ENCODE measurements around the gene ZNF514.
A peak's percentile ranks its signal among the peaks of the same experiment; 100 is the strongest.
"Not testable (repeated sequence)": the region's sequence is repeated elsewhere in the genome, so short reads cannot be mapped to it uniquely, and the experiment has no call there.

Gene ZNF514

DNA sequence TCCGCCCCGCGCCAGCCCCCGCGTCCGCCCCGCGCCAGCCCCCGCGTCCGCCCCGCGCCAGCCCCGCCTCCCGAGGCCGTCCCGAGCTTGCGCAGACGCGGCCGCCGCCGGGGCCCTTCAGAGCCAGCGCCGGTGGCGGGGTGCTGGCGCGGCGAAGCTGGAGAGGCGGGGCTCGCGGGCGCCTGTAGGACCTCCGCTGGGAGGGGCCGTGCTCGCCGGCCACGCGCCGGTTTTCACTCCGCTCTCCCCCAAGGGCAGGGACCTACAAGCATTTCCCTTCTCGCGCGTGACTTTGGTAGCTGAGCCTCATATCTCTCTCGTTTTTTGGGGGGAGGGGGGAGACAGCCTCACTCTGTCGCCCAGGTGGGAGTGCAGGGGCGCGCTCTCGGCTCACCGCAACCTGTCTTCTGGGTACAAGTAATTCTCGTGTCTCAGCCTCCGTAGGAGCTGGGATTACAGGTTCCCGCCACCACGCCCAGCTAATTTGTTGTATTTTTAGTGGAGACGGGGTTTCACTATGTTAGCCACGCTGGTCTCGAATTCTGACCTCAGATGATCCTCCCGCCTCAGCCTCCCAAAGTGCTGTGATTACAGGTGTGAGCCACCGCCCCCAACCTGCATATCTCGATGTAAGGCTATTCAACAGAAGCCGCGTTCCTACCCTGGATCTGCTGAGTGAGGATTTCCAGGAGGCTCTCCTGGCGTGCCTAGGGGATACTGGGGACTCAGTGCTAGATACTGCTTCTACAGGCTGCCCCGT is at the start of gene ZNF514:
TSS of gene ZNF514 (minus strand) at position 159 of the 760 bp plus-strand sequence. CDS start 6,595 bp downstream, outside the sequence.
- peak; percentile 78 for DNase-seq (ENCODE audit: low spot score)

DNA sequence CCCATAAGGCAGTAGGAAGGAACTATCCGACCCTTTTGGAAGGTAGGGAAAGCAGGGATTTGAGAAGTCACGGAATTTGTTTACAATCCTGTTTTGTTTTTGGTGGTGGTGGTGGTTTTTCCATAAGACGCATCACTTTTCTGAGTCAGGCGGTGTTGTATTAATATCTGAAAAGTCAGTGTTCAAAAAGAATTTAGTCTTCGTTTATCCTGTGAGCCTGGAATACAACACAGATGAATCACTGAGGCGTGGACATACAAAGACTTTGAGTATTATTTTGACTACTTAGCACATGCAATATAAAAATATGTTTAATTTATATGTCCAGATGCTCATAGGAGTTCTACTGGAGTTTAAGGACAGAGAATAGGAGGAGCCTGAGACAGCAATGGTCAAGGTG is 48.5 kb upstream of the ZNF514 start:
- DNase-seq (ENCODE audit: low spot score), result no peak

DNA sequence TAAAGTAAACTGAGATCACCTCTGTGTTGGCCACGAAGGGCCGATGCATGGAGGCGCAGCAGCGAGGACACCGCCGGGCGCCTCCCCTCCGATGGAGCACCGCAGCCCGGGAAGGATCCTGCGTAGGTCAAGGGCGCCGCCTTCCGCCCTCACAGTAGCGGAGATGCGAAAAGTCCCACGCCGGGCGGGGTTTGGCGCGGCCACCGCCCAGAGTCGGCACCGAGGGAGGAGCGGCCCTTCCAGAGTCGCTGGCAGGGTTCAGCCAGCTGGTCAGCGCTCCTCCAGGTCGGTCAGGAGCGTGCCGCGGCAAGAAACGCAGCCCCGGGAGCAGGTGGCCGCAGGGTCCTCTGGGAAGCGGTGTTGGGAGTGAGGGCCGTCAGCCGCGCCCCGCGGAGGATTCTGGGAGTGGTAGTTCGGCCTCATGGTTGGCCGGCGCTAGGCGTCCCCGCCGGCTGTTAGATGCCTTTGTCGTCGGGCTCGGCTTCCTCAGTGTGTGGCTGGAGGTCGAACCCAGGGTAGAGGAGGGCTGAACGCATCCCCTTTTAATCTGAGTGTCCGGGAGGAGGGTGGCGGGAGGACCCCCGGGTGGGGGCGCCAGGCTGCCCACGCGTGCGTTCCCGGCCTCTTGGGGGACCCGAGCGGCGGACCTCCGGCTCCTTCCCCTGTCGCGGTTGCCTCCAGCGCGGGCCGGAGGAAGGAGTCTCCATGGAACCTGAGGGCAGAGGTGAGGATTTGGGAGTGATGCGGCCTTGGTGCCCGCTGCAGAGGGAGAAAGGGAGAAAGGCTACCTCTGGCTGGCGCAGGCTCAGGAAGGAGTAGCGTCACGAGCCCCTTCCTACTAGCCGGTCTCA is 47.7 kb upstream of the ZNF514 start, which contains the start of gene ZNF892:
TSS of gene ZNF892 (plus strand) at position 411 of the 851 bp plus-strand sequence. CDS start at position 706, 295 bp downstream.
- peak; percentile 90 for DNase-seq (ENCODE audit: low spot score)

DNA sequence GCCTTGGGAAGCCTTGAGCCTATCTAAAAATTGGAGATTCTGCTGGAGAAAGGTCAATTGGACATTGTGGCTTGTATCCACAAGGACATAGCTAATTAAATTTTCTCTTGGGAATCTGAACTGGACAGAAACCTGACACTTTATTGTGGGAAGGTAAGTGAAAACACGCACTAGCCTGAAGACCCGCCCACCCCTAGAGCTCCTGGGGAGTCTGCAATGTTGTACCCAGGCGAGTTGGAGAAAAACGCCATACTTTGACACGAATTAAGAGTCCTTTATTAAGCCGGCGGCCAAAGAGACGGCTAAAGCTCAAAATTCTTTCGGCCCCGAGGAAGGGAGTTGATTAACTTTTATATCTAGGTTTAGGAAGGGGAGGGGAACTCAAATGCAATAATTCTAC is 46.4 kb upstream of the ZNF514 start:
- no peak for DNase-seq (ENCODE audit: low spot score)

DNA sequence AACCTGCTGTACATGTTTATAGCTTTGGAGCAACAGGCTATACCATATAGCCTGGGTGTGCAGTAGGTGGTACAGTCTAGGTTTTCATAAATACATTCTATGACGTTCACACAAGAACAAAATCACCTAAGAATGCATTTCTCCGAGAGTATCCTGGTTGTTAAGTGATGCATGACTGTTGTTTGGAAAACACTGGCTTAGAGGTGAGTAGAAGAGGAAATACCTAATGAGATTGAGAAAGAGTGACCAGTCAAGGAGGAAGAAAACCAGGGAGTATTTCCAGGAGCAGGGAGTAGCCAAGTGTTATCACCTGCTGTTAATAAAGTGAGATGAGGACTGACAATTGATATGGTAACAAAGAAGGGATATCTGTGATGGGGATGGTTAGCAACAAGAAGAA is 44.7 kb upstream of the ZNF514 start:
- DNase-seq (ENCODE audit: low spot score), result no peak

DNA sequence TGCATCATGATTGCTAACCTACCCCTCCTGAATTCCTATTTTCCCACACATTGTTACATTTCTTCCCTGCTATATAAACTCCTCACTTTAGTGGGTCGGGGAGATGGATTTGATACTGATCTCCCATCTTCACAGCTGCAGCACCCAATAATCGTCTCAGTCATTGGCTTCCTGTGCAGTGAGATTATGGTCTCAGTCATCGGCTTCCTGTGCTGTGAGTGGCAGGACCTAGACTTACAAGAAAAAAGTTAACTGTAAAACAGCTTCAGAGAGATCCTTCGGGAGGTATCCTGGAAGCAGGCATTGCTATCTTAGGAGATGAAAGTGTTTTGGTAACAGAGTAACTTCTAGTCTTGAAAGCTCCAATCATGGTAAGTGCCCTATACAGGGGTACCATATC is 44.3 kb upstream of the ZNF514 start:
- no peak for DNase-seq (ENCODE audit: low spot score)

DNA sequence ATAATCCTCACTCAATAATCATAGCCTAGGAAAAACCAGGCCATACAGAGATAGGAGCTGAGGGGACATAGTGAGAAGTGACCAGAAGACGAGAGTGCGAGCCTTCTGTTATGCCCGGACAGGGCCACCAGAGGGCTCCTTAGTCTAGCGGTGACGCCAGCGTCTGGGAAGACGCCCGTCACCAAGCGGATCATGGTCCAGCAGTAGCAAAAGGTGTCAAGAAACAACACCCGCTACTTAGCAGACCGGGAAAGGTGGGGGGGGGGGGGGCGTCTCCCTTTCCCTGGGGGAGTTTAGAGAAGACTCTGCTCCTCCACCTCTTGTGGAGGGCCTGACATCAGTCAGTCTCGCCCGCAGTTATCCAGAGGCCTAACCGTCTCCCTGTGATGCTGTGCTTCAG is 33.3 kb upstream of the ZNF514 start:
- DNase-seq (ENCODE audit: low spot score), result not testable (repeated sequence)

DNA sequence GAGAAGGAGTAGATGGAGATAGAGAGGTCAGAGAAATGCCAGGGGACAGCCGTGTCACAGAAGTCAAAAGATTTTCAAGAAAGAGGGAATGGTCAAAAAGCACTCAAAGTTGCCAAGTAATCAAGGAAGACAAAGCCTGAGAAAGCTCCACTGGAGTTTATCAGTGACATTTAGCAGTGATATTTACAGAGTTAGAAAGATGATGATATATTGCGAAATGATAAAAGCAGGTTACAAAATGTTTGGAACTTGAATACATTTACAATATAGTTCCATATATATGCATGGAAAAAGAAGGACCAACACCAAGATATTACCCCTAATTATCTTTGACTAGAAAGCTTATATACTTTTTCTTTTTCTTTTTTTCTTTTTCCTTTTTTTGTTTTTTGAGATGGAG is 26.3 kb upstream of the ZNF514 start:
- DNase-seq (ENCODE audit: low spot score), result no peak

DNA sequence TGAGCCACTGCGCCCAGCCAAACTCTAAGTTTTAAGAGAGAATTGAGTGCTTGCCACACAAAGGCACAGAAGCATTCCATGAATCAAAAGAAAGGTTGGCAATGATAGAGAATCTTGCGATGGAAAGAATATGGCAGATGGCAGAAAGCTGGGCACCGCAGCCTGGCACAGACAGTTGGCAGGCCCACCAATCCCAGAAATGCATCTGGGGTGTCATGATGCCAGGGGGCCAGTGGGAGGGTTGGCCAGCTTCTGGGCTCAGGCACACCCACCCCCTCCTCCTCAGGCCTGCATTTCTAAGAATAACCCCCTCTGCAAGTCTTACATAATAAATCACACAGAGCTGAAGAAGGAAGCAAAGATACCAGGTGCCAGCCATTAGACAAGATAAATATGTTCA is 25.5 kb upstream of the ZNF514 start:
- DNase-seq (ENCODE audit: low spot score), result no peak

DNA sequence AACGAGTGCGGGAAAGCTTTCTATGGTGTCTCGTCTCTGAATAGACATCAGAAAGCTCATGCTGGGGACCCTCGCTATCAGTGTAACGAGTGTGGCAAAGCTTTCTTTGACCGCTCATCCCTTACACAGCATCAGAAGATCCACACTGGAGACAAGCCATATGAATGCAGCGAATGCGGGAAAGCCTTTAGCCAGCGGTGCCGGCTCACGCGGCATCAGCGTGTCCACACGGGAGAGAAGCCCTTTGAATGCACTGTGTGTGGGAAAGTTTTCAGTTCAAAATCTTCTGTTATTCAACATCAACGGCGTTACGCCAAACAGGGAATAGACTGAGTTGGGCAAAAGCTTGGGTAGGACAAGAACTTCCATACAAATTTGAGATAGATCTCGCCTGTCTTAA is 22.1 kb upstream of the ZNF514 start:
- DNase-seq (ENCODE audit: low spot score), result no peak

DNA sequence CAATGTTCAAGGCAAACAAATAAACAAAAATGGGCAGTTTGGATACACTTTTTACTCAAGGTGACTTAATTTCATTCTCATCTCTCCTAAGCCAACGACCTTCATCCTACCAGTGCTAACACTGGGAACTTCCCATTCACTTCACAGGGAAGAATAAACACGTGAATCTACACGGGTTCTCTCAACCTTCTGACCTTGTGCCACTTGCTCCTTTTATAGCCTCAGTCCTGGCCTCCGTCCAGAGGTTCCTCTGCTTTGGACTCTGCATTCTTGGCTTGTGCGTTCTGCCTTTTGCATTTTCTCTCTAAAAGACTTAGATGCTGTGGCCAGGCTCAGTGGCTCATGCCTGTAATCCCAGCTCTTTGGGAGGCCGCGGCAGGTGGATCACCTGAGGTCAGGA is 19.8 kb upstream of the ZNF514 start:
- DNase-seq (ENCODE audit: low spot score), result no peak

DNA sequence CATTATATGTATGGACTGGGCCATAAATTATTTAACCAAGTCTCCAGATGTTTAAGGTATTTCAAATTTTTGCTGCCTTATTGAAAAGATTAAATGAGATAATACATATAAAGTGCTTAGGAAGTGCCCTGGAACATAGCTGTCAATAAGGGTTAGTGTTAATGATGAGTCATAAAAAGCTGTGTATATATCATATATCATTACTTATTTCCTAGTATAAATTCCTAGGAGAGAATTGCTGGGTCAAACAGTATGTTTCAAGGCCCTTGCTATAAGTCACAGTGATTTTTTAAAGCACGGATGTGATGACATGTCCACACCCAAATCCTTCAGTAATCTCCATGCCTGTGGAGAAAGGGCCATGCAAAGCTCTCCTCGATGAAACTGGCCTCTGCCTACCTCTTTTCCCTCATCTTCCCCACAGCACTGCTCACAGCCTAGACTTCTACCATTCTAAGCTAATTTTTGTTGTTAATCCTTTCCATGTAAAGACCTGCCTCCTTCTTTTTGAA is 14.4 kb upstream of the ZNF514 start:
- DNase-seq (ENCODE audit: low spot score), result no peak

DNA sequence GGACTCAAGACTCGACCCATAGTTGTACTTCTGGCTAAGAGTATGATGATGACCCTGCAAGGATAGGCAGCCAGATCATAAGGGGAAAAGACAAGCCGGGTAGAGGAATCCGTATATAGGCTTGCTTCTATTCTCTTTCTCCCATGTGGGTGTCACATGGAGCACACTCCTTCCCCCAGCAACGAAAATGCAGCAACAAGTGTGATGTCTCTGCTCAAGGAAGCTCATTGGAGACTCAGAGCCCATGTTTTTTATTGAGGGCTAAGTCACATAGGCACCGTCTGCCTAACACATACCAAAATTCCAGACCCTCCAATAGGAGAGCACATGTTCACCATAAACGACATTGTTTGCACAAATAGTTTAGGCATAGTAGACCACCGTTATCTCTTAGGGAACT is 12.3 kb upstream of the ZNF514 start:
- DNase-seq (ENCODE audit: low spot score), result no peak

DNA sequence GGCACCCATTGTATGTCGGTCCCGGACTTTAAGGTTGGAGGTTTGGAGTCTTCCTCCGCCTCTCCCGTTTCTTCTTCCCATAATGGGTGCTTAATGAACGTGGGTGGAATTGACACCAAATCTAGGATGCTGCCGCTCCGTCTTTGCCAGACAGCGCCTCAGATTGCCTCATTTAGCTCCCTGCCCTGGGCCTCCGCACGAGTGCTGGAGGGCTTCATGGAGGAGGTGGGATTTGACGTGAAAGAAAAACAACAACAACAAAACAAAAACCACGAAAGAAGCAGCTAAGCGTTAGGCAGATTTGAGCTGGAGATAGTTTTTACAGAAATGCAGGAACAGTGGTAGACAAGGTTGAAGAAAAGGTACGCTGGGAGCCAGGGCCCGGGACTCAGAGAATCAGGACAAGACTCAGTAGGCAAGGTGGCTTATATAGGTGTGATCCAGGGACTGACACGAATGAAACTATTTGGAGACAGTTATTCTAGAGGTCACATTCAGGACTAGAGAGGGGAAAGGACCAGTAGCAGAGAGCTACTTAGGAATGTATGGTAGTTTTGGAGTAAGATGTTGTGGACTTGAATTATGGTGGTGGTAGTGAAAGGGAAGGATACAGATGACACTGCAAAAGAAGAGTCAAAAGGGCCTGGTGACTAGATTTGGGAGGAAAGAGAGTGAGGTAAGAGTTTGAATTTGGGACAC is 6.6 kb upstream of the ZNF514 start:
- peak; percentile 26 for DNase-seq (ENCODE audit: low spot score)

DNA sequence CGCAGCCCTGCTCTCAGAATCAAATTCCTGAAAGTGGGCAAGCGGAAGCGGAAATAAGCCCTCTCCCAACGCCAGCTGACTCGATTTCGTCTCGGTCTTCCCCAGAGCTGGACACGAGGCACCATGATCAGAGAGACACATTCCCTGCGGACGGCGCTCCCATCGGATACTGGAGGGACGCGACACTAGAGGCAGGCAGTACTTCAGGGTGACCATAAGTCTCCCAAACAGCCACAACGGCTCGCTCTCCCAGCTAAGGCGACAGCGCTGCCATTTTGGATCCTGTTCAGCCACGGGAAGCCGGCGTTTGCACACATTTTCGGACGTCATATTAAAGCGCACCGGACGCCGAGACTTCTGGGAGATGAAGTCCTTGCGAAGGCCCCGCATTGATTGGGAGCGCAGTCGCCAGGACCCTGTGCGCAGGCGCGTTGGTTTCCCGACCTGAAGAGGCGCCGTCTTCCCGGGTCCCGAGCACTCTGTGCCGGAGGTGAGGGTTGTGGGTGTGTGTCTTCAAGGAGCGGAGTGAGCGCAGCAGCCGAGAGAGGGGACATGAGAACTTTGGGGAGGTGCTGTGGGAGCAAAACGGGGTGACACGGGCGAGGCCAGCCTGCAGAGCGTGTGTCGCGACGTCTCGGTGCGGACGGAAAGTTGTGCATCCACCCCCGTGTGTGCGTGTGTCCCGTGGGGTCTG is 5.9 kb upstream of the ZNF514 start, which contains the start of gene ZNF2:
TSS of gene ZNF2 (plus strand) at position 439 of the 694 bp plus-strand sequence. CDS start 10,418 bp downstream, outside the sequence.
- peak; percentile 97 for DNase-seq (ENCODE audit: low spot score)

DNA sequence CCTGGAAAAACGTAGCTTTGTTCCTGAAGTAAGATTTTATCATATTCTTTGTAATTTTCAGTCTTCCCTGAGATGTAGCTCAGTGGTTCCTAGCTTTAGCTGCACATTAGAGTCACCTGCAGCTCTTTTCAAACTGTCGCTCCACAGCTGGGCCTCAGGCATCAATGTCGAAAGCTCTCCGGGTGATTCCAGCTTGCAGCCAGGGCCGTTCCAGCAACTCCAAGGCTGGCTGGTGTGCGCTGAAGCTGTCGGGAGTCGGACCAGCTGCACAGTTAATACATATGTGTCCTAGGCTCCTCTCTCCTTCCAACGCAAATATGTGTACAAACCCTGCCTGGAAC is 5.4 kb upstream of the ZNF514 start:
- no peak for DNase-seq (ENCODE audit: low spot score)

DNA sequence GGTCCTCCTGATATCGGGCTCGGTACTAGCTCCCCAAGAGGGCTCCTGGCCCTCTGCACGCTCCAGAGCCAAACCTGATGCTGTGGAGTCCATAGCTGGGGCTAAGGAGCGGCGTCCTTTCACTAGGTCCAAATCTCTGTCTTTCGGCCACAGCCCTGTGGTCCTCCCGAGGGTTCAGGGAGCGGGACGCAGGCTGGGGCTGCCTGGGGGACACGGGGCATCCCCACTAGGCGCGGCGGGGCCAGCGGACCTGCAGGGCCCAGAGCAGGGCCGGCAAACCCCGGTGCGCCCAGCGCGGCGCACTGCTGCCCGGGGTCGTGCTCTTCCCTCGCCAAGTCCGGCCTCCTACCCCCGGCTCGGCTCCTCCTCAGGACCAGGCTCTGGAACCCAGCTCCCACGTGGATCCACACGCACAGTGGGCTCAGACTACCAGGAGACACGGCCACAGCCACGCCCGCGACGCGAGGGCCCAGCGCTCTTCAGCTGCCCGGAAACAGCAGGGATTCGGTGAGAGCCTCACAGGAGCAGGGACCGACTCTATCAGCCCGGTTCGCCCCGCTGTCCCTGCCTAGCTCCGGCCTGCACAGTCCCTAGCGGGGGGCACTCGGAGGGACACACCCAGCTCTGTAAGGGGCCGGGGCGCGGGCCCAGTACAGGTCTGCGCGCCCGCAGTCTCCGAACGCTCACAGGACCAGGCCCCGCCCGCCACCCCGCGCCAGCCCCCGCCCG is 593 bp downstream of the ZNF514 start:
- peak; percentile 52 for DNase-seq (ENCODE audit: low spot score)

DNA sequence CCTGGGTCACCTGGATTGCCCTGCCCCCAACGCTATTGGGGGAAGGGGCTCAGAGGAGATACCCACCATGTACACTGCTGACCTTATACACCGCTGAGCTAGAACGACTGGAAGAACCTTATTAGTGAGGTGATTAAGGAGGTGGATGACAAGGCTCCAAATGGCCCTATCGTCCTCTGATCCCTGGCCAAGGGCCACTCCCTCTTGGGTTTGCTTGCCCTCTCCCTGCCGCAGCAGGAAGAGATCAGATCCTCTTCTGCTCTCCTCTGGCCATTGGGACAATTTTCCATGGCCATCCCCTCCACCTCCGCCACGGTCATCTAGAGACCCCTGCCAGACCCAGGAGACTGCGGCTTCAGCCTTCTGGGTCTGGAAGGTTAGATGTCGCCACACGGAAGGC is 1.2 kb downstream of the ZNF514 start:
- DNase-seq (ENCODE audit: low spot score), result no peak

DNA sequence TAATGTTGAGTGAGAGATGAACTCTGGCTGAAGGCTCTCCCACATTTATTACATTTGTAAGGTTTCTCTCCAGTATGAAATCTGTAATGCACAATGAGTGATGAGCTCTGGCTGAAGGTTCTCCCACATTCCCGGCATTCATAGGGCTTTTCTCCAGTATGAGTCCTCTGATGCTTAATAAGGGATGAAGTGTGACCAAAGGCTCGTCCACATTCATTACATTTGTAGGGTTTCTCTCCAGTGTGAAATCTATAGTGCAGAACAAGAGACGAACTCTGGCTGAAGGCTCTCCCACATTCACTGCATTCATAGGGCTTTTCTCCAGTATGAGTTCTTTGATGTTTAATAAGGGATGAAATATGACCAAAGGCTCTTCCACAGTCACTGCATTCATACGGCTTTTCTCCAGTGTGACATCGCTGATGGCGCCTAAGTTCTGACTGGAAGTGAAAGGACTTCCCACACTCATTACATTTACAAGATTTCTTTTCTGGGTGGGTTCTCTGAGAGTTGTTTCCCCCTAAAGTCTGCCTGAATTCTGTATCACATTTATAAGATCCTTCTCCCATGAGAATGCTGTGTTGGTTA is 10.2 kb downstream of the ZNF514 start:
- DNase-seq (ENCODE audit: low spot score), result no peak

DNA sequence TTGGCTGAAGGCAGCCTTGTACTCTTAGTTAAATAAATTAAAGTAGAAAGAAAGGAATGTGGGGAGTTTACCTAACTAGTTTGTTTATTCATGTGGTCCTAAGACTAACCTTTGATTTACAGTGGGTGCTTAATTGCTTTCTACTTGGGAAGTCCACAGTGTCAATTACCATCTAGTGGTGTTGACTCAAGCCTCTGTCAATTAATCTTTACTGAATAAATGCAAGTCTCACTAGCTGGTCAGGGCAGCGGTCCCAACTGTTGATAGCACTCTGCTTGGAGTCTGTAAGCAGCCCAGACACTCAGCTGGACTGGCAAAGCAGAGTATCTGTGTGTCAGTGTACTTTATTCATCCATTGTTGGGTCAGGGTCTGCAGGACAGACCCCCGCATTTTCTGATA is 15.8 kb downstream of the ZNF514 start:
- DNase-seq (ENCODE audit: low spot score), result no peak

DNA sequence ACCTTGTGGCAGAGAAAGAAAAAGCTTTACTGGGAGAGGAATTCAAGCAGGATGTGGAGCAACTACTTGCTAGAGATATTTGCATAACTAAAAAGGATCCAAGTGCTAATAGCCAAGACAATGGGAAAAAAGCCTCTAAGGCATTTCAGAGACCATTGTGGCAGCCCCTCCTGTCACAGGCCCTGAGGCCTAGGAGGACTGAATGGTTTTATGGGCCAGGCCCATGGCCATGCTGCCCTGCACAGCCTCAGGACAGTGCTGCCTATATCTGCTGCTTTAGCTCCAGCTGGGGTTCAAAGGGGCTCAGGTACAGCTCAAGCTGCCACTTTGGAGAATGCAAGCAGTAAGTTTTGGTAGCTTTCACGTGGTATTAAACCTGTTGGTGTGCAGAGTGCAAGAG is 20.9 kb downstream of the ZNF514 start:
- DNase-seq (ENCODE audit: low spot score), result no peak

All from SW480 (cell line).